Measurements from ENCODE around the gene FXYD6. TPM values are rescaled to one million over a fixed set of nuclear protein-coding genes. Genes with fewer than 3 reads are reported as not detected.

FXYD6 gene
- total and polyA plus RNA-seq, 9 of the 15 experiments (the other 6 are each of a cell fraction or from before 2014, with no cell fraction given), result 0.07 to 0.35 TPM; not detected in 7

- Histone ChIP-seq H3K27me3 (ENCODE audit: control insufficient read depth in 2 of 2, insufficient read depth in 2 of 2, low read length in 2 of 2) (peaks cover 0 to 41% of the 10 kb centered on the region in 2 experiments; a peak in 3 of 5 replicates), H3K4me1 (replicated peaks in 1 of 2; ENCODE audit: control insufficient read depth in 2 of 2, insufficient read depth in 2 of 2, low read length in 2 of 2) (peaks cover 13% of the 10 kb centered on the region in 2 experiments; a peak in 4 of 5 replicates), H3K79me2 (ENCODE audit: control insufficient read depth, insufficient read depth, low read length) (no peaks in the 10 kb centered on the region), H3K9ac (ENCODE audit: insufficient read depth in 1 of 2, low read depth in 2 of 2, low read length in 2 of 2) (no peak overlapping the region), H3K9me1 (ENCODE audit: control insufficient read depth, insufficient read depth, low read length) (no peaks in the 10 kb centered on the region), H3K27ac (ENCODE audit: extremely low read depth, low read depth, low read length) (no peak overlapping the region), H3K36me3 (ENCODE audit: control insufficient read depth, insufficient read depth, low read length) (no peaks in the 10 kb centered on the region), H4K20me1 (replicated peaks; ENCODE audit: control insufficient read depth, insufficient read depth, low read length) (no peaks in the 10 kb centered on the region; the same call in 1 of the 2 replicates), H2AFZ (ENCODE audit: low read depth, low read length) (no peak overlapping the region), H3K9me3 (replicated peaks; ENCODE audit: control insufficient read depth, insufficient read depth, low read depth, low read length) (no peaks in the 10 kb centered on the region), H3K4me2 (ENCODE audit: insufficient read depth, low read length) (no peak overlapping the region), H3K4me3 (no peak overlapping the region)
- no peak for ATAC-seq
- WGBS (ENCODE audit: insufficient coverage, low coverage, missing lambda C conversion rate), result 0% methylated on average over 1 of the region's 1 CpG
- no TSS peak for BruUV-seq (replicated peaks)
- ChIA-PET POLR2A (interaction anchor here (0.7 kb wide), 1 partner anchor 578 kb away, joined by 3 read pairs; no protein-coding TSS in a partner anchor), CTCF (ENCODE audit: low intra/inter-chr PET ratio) (no interaction called here)
- no peak for DNase-seq (ENCODE audit: extremely low read depth in 1 of 4, low spot score in 3 of 4)
- in situ Hi-C loops (cut with MboI), result loop anchor here (10.0 kb wide), 1 partner anchor 360 kb away; no protein-coding TSS in a partner anchor
- intact Hi-C loops (cut with micrococcal nuclease), result loop anchor here (5.0 kb wide), 1 partner anchor 363 kb away; no protein-coding TSS in a partner anchor
- no peak for FAIRE-seq
- TF ChIP-seq MBD1 (CRISPR knock-in tag; IDR thresholded peaks at IDR 0.05), result no peak
- TF ChIP-seq ZNF444 (CRISPR knock-in tag; IDR thresholded peaks at IDR 0.05), result no peak
- TF ChIP-seq ZNF764 (CRISPR knock-in tag; IDR thresholded peaks at IDR 0.05; ENCODE audit: low read depth), result no peak
- no peak for TF ChIP-seq ZMIZ1 (IDR thresholded peaks at IDR 0.05; ENCODE audit: low read depth in 2 of 2, low read length in 2 of 2)
- no peak for TF ChIP-seq MTA3 (IDR thresholded peaks at IDR 0.05; ENCODE audit: borderline replicate concordance)
- TF ChIP-seq BRD4 (IDR thresholded peaks at IDR 0.05), result no peak
- TF ChIP-seq CREBBP (IDR thresholded peaks at IDR 0.05; ENCODE audit: low read depth, low read length), result no peak
- no peak for TF ChIP-seq THRA (IDR thresholded peaks at IDR 0.05)
- no peak for TF ChIP-seq POLR2A (conservative IDR thresholded peaks at IDR 0.05)
- TF ChIP-seq NCOA6 (IDR thresholded peaks at IDR 0.05), result no peak
- TF ChIP-seq ZNF77 (CRISPR knock-in tag; IDR thresholded peaks at IDR 0.05), result no peak
- no peak for TF ChIP-seq ATF4 (CRISPR knock-in tag; IDR thresholded peaks at IDR 0.05)
Observed at GRCh38 chr11:117805045-117805444, 71.4 kb downstream of the FXYD6 start.

Measured in K562 (cell line).